Muscle layer of duodenum (tissue), 2 donors: ENCODE measurements around the gene ARID3A.
"Not testable (repeated sequence)": the region's sequence is repeated elsewhere in the genome, so short reads cannot be mapped to it uniquely, and the experiment has no call there.

Source experiments
- H3K27ac ChIP-seq: one replicate; pipeline ENCODE4 v1.7.0; 2013; ENCODE audit warnings: mild to moderate bottlenecking, low read length
- H3K27me3 ChIP-seq: one replicate; pipeline ENCODE4 v1.7.0; 2013; ENCODE audit warnings: low read depth, mild to moderate bottlenecking, control low read depth, low read length
- H3K36me3 ChIP-seq, 2 donors: one replicate each; pipeline ENCODE4 v1.7.0; 2013; ENCODE audit warnings: low read length in 2 of 2, control low read depth in 1 of 2, mild to moderate bottlenecking in 1 of 2; ENCODE audit not compliant: insufficient read depth in 2 of 2, control insufficient read depth in 1 of 2
- H3K4me1 ChIP-seq, 2 donors: one replicate each; pipeline ENCODE4 v1.7.0; 2013; ENCODE audit warnings: low read length in 2 of 2, mild to moderate bottlenecking in 2 of 2, control low read depth in 1 of 2, moderate library complexity in 1 of 2; ENCODE audit not compliant: insufficient read depth in 2 of 2, control insufficient read depth in 1 of 2
- H3K4me3 ChIP-seq, 2 donors: one replicate each; pipeline ENCODE4 v1.7.0; 2013; ENCODE audit warnings: low read length in 2 of 2, low read depth in 1 of 2, mild to moderate bottlenecking in 1 of 2
- H3K9me3 ChIP-seq, 2 donors: one replicate each; pipeline ENCODE4 v1.7.0; 2013; ENCODE audit warnings: low read length in 2 of 2, control low read depth in 1 of 2, mild to moderate bottlenecking in 1 of 2; ENCODE audit not compliant: control insufficient read depth in 1 of 2
- donor health status: healthy.

ARID3A gene

GRCh38 chr19:1020868-1021425 is 95.1 kb downstream of the ARID3A start, which contains the start of gene TMEM259:
TSS of gene TMEM259 (minus strand) at chr19:1021123. CDS start at chr19:1020996, 127 bp downstream.
- peaks cover 11 to 46% of the 10 kb centered on the region in 2 donors for H3K4me1 ChIP-seq
- H3K27ac ChIP-seq: peak within 1 kb of the TSS; percentile 93

GRCh38 chr19:1023883-1024188 is 98.0 kb downstream of the ARID3A start:
- not testable (repeated sequence) for H3K27me3 ChIP-seq, H3K9me3 ChIP-seq, H3K27ac ChIP-seq, H3K36me3 ChIP-seq, H3K4me3 ChIP-seq
- peaks cover 0 to 17% of the 10 kb centered on the region in 2 donors for H3K4me1 ChIP-seq

More at GRCh38 chr19:1020868-1021425, 95.1 kb downstream of the ARID3A start, which contains the start of gene TMEM259:
- no peaks in the 10 kb centered on the region for H3K27me3 ChIP-seq
- H3K36me3 ChIP-seq: no peaks in the 10 kb centered on the region
- H3K9me3 ChIP-seq: no peaks in the 10 kb centered on the region
- H3K4me3 ChIP-seq: peak within 1 kb of the TSS; percentile 83 to 94

GRCh38 chr19:1025080-1025479 is 99.2 kb downstream of the ARID3A start:
- H3K27ac ChIP-seq, H3K9me3 ChIP-seq, H3K36me3 ChIP-seq, H3K4me3 ChIP-seq, H3K27me3 ChIP-seq, H3K4me1 ChIP-seq: not testable (repeated sequence)
